DOHH2 (cell line): ENCODE results near the gene ENC1.

Experiments used
- H3F3A ChIP-seq: fragments of 200-600 bp; sonication (generic), shearing (Covaris generic); 2 replicates; pipeline ENCODE4 v1.6.0; 2016; ENCODE audit warnings: antibody characterized with exemption, mild to moderate bottlenecking; ENCODE audit not compliant: control insufficient read depth, insufficient read depth
- H3K27ac ChIP-seq: fragments of 200-600 bp; sonication (generic); 2 replicates; pipeline ENCODE4 v1.5.1; 2014; ENCODE audit warnings: low read depth, mild to moderate bottlenecking, low read length, moderate library complexity
- H3K27me3 ChIP-seq: fragments of 200-600 bp; sonication (generic); 2 replicates; pipeline ENCODE4 v1.6.1; 2014; ENCODE audit warnings: mild to moderate bottlenecking, low read length, mixed read lengths; ENCODE audit not compliant: control insufficient read depth
- H3K36me3 ChIP-seq: fragments of 200-600 bp; sonication (generic); 2 replicates; pipeline ENCODE4 v1.6.1; 2014; ENCODE audit warnings: mild to moderate bottlenecking, low read length, moderate library complexity, mixed read lengths; ENCODE audit not compliant: control insufficient read depth
- H3K4me1 ChIP-seq: fragments of 200-600 bp; sonication (generic); 2 replicates; pipeline ENCODE4 v1.6.1; 2014; ENCODE audit warnings: mild to moderate bottlenecking, low read length, mixed read lengths; ENCODE audit not compliant: control insufficient read depth
- H3K4me2 ChIP-seq: fragments of 200-600 bp; sonication (generic); 2 replicates; pipeline ENCODE4 v1.6.0; 2014; ENCODE audit warnings: mild to moderate bottlenecking, low read length, moderate library complexity
- H3K4me3 ChIP-seq: fragments of 200-600 bp; sonication (generic); 2 replicates; pipeline ENCODE4 v1.5.1; 2014; ENCODE audit warnings: mild to moderate bottlenecking, low read length, mixed read lengths
- H3K79me2 ChIP-seq: fragments of 200-600 bp; sonication (generic); 2 replicates; pipeline ENCODE4 v1.6.1; 2014; ENCODE audit warnings: mild to moderate bottlenecking, low read length, mixed read lengths; ENCODE audit not compliant: control insufficient read depth
- H3K9me2 ChIP-seq: fragments of 200-600 bp; sonication (generic); replicated peaks from 2 replicates; pipeline ENCODE4 v1.6.1; 2014; ENCODE audit warnings: mild to moderate bottlenecking, low read length, mixed read lengths; ENCODE audit not compliant: control insufficient read depth
- H3K9me3 ChIP-seq: fragments of 200-600 bp; sonication (generic); 2 replicates; pipeline ENCODE4 v1.6.1; 2014; ENCODE audit warnings: antibody characterized with exemption, low read length, mixed read lengths; ENCODE audit not compliant: control insufficient read depth, insufficient read depth
- H4K20me1 ChIP-seq: fragments of 200-600 bp; sonication (generic); 2 replicates; pipeline ENCODE4 v1.6.0; 2014; ENCODE audit warnings: low read depth, mild to moderate bottlenecking, antibody characterized with exemption, low read length, moderate library complexity; ENCODE audit not compliant: control insufficient read depth, insufficient read depth
- CTCF ChIP-seq: fragments of 200-600 bp; sonication (generic); IDR thresholded peaks from one replicate; pipeline ENCODE4 v1.5.1; 2014; ENCODE audit warnings: antibody characterized with exemption, mild to moderate bottlenecking, low read depth, low read length; ENCODE audit not compliant: poor library complexity, severe bottlenecking
- EZH2phosphoT487 ChIP-seq: fragments of 200-600 bp; sonication (generic); IDR thresholded peaks from 2 replicates; pipeline ENCODE4 v1.6.1; 2017; ENCODE audit warnings: borderline replicate concordance, mild to moderate bottlenecking, antibody characterized with exemption, low read length, moderate library complexity, mixed read lengths

ENC1 gene

DNA sequence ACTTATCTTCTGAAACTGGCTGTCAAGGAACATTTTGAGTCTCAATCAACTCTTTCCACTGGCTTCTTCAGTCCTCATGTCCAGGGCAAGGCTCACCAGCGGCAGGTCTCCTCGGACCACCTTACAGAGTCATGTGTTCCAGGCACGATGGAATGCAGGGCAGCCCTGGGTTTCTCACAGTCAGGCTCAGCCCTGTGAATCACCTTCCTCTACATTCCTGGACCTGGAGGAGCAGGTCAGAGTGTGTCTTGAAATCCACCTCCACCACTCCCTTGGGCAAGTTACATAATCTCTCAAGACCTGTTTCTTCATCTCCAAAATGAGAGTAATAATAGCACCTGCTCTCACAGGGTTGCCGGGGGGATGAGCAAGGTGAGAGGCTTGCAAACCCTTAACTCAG, 16.0 kb downstream of the ENC1 start:
- Histone ChIP-seq H4K20me1 (no peaks in the 10 kb centered on the region), H3K9me3 (no peaks in the 10 kb centered on the region), H3K4me2 (no peak overlapping the region), H3K4me1 (no peaks in the 10 kb centered on the region), H3K9me2 (no peaks in the 10 kb centered on the region), H3K27me3 (peaks cover 4% of the 10 kb centered on the region; the same call in 1 of the 2 replicates), H3K27ac (no peak overlapping the region), H3K79me2 (no peaks in the 10 kb centered on the region), H3F3A (no peaks in the 10 kb centered on the region), H3K4me3 (no peak overlapping the region), H3K36me3 (no peaks in the 10 kb centered on the region)
- TF ChIP-seq CTCF (no peak), EZH2phosphoT487 (no peak)

GRCh38 chr5:74623748-74624408, 16.6 kb downstream of the ENC1 start:
- no peaks in the 10 kb centered on the region for H3K4me1 ChIP-seq
- no peaks in the 10 kb centered on the region for H3K36me3 ChIP-seq
- H3K79me2 ChIP-seq, result no peaks in the 10 kb centered on the region
- H3K27ac ChIP-seq, result no peak overlapping the region
- no peaks in the 10 kb centered on the region for H3F3A ChIP-seq
- no peaks in the 10 kb centered on the region for H4K20me1 ChIP-seq
- TF ChIP-seq EZH2phosphoT487, result no peak
- TF ChIP-seq CTCF, result no peak
- H3K4me2 ChIP-seq, result no peak overlapping the region
- no peak overlapping the region for H3K4me3 ChIP-seq
- H3K9me3 ChIP-seq, result no peaks in the 10 kb centered on the region
- no peaks in the 10 kb centered on the region for H3K9me2 ChIP-seq
- peaks cover 4% of the 10 kb centered on the region; the same call in 1 of the 2 replicates for H3K27me3 ChIP-seq

- peaks cover 4% of the 10 kb centered on the region; the same call in 1 of the 2 replicates for H3K27me3 ChIP-seq
- H3K36me3 ChIP-seq, result no peaks in the 10 kb centered on the region
- H3F3A ChIP-seq, result no peaks in the 10 kb centered on the region
- no peaks in the 10 kb centered on the region for H3K9me2 ChIP-seq
- H3K79me2 ChIP-seq, result no peaks in the 10 kb centered on the region
- H3K4me1 ChIP-seq, result no peaks in the 10 kb centered on the region
- no peak overlapping the region for H3K4me3 ChIP-seq
- no peaks in the 10 kb centered on the region for H3K9me3 ChIP-seq
- no peaks in the 10 kb centered on the region for H4K20me1 ChIP-seq
- TF ChIP-seq CTCF (no peak), EZH2phosphoT487 (no peak)
- H3K4me2 ChIP-seq, result no peak overlapping the region
- no peak overlapping the region for H3K27ac ChIP-seq
Observed at GRCh38 chr5:74623006-74623611, 17.4 kb downstream of the ENC1 start.
